PC-9 (cell line): ENCODE results near the gene CNTN1. TPM values are rescaled to one million over a fixed set of nuclear protein-coding genes. Genes with fewer than 3 reads are reported as not detected.

ENCODE experiments used
- BruUV-seq: library from RNA; stranded (reverse); fragments of 400-500 nt; replicated peaks from 2 replicates; lab custom pipeline; 2021; lab: Mats Ljungman, UMichigan
- CTCF ChIA-PET: fragments of 300-600 bp; sonication (Branson Sonifier 250); formaldehyde crosslinking; loops from one replicate; lab custom pipeline; 2022; ENCODE audit warnings: antibody characterized with exemption; lab: Charles Lee
- POLR2A ChIA-PET: fragments of 300-600 bp; sonication (Branson Sonifier 250); formaldehyde crosslinking; loops from one replicate; lab custom pipeline; 2022; ENCODE audit warnings: antibody characterized with exemption; ENCODE audit not compliant: unreplicated experiment; lab: Charles Lee
- DNase-seq, 2 experiments: peaks; one replicate each; pipeline versions ENCODE4 v3.0.0 to v3.0.0-alpha.2; 2015 to 2022; ENCODE audit warnings: mixed read lengths in 1 of 2
- H2AFZ ChIP-seq: fragments of 200-600 bp; sonication (generic); 2 replicates; pipeline ENCODE4 v1.8.1; 2017; ENCODE audit warnings: antibody characterized with exemption
- H3F3A ChIP-seq: fragments of 200-600 bp; sonication (generic); 2 replicates; pipeline ENCODE4 v1.8.1; 2017; ENCODE audit warnings: antibody characterized with exemption, mild to moderate bottlenecking, low read depth; ENCODE audit not compliant: insufficient read depth
- H3K27ac ChIP-seq: fragments of 200-600 bp; sonication (generic); 2 replicates; pipeline ENCODE4 v1.6.1; 2016; ENCODE audit warnings: mixed run types
- H3K27me3 ChIP-seq: fragments of 200-600 bp; sonication (generic); 2 replicates; pipeline ENCODE4 v1.6.1; 2016; ENCODE audit warnings: low read depth, mixed run types; ENCODE audit not compliant: insufficient read depth
- H3K36me3 ChIP-seq: fragments of 200-600 bp; sonication (generic); 2 replicates; pipeline ENCODE4 v1.6.1; 2016; ENCODE audit warnings: low read depth, mixed run types
- H3K4me1 ChIP-seq: fragments of 200-600 bp; sonication (generic); replicated peaks from 2 replicates; pipeline ENCODE4 v1.6.1; 2016; ENCODE audit warnings: mixed run types; ENCODE audit not compliant: insufficient read depth
- H3K4me2 ChIP-seq: fragments of 200-600 bp; sonication (generic); 2 replicates; pipeline ENCODE4 v1.6.1; 2017; ENCODE audit warnings: mixed run types
- H3K4me3 ChIP-seq: fragments of 200-600 bp; sonication (generic); 2 replicates; pipeline ENCODE4 v1.6.1; 2016; ENCODE audit warnings: mixed run types
- H3K79me2 ChIP-seq: fragments of 200-600 bp; sonication (generic); 2 replicates; pipeline ENCODE4 v1.6.1; 2017; ENCODE audit warnings: low read depth, mixed run types
- H3K9me2 ChIP-seq: fragments of 200-600 bp; sonication (generic); 2 replicates; pipeline ENCODE4 v1.8.1; 2017; ENCODE audit warnings: mild to moderate bottlenecking; ENCODE audit not compliant: insufficient read depth
- H3K9me3 ChIP-seq: fragments of 200-600 bp; sonication (generic); 2 replicates; pipeline ENCODE4 v1.8.1; 2016; ENCODE audit warnings: low read depth; ENCODE audit not compliant: insufficient read depth
- H4K20me1 ChIP-seq: fragments of 200-600 bp; sonication (generic); 2 replicates; pipeline ENCODE4 v1.8.1; 2017; ENCODE audit not compliant: insufficient read depth
- EZH2 ChIP-seq: fragments of 200-600 bp; sonication (generic); IDR thresholded peaks from 2 replicates; pipeline ENCODE4 v1.8.0; 2017; ENCODE audit warnings: antibody characterized with exemption, low read depth
- intact Hi-C: fragments of 100-400 bp; cut with micrococcal nuclease; formaldehyde crosslinking; loops from one replicate; pipeline ENCODE4 v1.10.0; 2022; ENCODE audit not compliant: unreplicated experiment
- total RNA-seq: library from RNA; stranded (reverse); gene quantifications from 2 replicates; pipeline ENCODE4 v1.2.3, GENCODE V29; 2021
- TF ChIP-seq, protein P1 (sequence below): fragments of 200-600 bp; sonication (generic); conservative IDR thresholded peaks from 2 replicates; pipeline ENCODE4 v1.6.1; 2017; ENCODE audit warnings: mixed run types, antibody characterized with exemption, mild to moderate bottlenecking, moderate library complexity

The CNTN1 gene
- total RNA-seq, 1 experiment from 2014 or later: 0.37 TPM

- no peak overlapping the region for H3K27ac ChIP-seq
- BruUV-seq: no TSS peak
- TF ChIP-seq EZH2: no peak
- TF ChIP-seq, protein P1, sequence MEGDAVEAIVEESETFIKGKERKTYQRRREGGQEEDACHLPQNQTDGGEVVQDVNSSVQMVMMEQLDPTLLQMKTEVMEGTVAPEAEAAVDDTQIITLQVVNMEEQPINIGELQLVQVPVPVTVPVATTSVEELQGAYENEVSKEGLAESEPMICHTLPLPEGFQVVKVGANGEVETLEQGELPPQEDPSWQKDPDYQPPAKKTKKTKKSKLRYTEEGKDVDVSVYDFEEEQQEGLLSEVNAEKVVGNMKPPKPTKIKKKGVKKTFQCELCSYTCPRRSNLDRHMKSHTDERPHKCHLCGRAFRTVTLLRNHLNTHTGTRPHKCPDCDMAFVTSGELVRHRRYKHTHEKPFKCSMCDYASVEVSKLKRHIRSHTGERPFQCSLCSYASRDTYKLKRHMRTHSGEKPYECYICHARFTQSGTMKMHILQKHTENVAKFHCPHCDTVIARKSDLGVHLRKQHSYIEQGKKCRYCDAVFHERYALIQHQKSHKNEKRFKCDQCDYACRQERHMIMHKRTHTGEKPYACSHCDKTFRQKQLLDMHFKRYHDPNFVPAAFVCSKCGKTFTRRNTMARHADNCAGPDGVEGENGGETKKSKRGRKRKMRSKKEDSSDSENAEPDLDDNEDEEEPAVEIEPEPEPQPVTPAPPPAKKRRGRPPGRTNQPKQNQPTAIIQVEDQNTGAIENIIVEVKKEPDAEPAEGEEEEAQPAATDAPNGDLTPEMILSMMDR: no peak
- no peak for DNase-seq
- no peaks in the 10 kb centered on the region; the same call in 1 of the 2 replicates for H3K9me2 ChIP-seq
- H3K4me2 ChIP-seq: no peak overlapping the region
- H3K9me3 ChIP-seq: 0 out of 2 replicates have a peak, but pooled peaks cover 3% of the 10 kb centered on the region
- no peaks in the 10 kb centered on the region for H3F3A ChIP-seq
- H3K4me3 ChIP-seq: no peak overlapping the region
- H2AFZ ChIP-seq: 0 out of 2 replicates have a peak overlapping the region, but pooled peaks have one; percentile 34
- H3K36me3 ChIP-seq: no peaks in the 10 kb centered on the region
- no peaks in the 10 kb centered on the region for H3K27me3 ChIP-seq
- no peaks in the 10 kb centered on the region for H3K79me2 ChIP-seq
- CTCF ChIA-PET: no interaction called here
- intact Hi-C loops: no loop called here
- peaks cover 13% of the 10 kb centered on the region for H3K4me1 ChIP-seq
- no peaks in the 10 kb centered on the region for H4K20me1 ChIP-seq
- POLR2A ChIA-PET: no interaction called here
Observed at GRCh38 chr12:40833818-40834217, 141.6 kb downstream of the CNTN1 start.

DNA sequence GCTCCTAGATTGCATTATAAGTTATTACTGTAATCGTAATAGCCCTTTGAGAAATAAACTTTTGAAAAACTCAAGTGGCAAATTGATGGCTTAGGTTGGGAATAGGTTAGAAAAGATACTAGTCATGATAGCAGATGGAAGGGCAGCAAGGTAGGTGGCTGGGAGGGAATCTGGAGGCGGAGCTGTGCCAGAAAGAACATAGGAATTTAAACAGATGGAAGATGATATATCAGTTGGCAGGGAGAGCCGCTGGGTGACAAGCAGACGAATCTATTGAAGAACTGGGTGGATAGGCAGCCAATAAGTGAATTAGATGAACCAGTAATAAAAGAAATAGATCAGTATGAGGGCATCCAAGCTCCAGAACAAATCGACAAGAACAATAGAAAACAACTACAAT is 142.1 kb downstream of the CNTN1 start:
- TF ChIP-seq, protein P1: no peak
- no peak for TF ChIP-seq EZH2
- H3K9me2 ChIP-seq: no peaks in the 10 kb centered on the region; the same call in 1 of the 2 replicates
- no peaks in the 10 kb centered on the region for H3K27me3 ChIP-seq
- H3K4me1 ChIP-seq: peaks cover 11% of the 10 kb centered on the region
- no peak overlapping the region for H3K4me3 ChIP-seq
- no peak overlapping the region for H3K4me2 ChIP-seq
- 0 out of 2 replicates have a peak overlapping the region, but pooled peaks have one; percentile 34 for H2AFZ ChIP-seq
- no peaks in the 10 kb centered on the region for H3K79me2 ChIP-seq
- ChIA-PET POLR2A (no interaction called here), CTCF (no interaction called here)
- H4K20me1 ChIP-seq: no peaks in the 10 kb centered on the region
- intact Hi-C loops: no loop called here
- H3K9me3 ChIP-seq: 0 out of 2 replicates have a peak, but pooled peaks cover 3% of the 10 kb centered on the region
- DNase-seq: no peak
- no TSS peak for BruUV-seq
- no peaks in the 10 kb centered on the region for H3F3A ChIP-seq
- H3K36me3 ChIP-seq: no peaks in the 10 kb centered on the region
- H3K27ac ChIP-seq: no peak overlapping the region

DNA sequence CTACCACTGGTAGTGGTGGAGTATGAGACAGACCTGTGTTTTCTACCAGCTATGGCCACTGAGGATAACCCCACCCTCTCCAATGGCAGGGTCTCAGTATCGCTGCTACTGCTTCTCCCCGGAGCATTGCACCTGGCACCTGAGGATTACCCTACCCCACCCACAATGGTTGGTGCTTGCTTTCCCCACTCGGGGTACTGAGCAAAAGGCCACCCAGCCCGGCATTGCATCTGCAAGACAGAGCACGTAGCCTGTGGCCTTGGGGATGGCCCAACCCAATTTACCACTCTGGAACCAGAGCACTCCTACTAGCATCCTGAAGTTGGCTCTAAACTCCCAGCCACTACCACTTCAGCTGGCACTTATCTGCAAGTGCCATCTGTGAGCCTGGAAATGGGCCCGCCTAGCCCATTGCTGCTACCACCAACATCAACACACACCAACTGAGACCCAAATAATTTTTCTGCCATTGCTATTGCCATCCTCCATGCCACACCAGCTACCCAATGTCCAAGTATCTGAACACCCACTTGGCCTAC is 145.7 kb downstream of the CNTN1 start:
- Histone ChIP-seq H3K4me1 (no peaks in the 10 kb centered on the region), H3K27ac (no peak overlapping the region), H3K9me3 (no peaks in the 10 kb centered on the region), H3K9me2 (no peaks in the 10 kb centered on the region), H3K4me3 (no peak overlapping the region), H3K79me2 (no peaks in the 10 kb centered on the region), H3K27me3 (no peaks in the 10 kb centered on the region), H3K4me2 (no peak overlapping the region), H3F3A (no peaks in the 10 kb centered on the region), H2AFZ (no peak overlapping the region), H4K20me1 (no peaks in the 10 kb centered on the region), H3K36me3 (no peaks in the 10 kb centered on the region)
- no peak for DNase-seq
- ChIA-PET POLR2A (no interaction called here), CTCF (no interaction called here)
- intact Hi-C loops: no loop called here
- TF ChIP-seq, protein P1: no peak
- TF ChIP-seq EZH2: no peak
- BruUV-seq: no TSS peak
